Tibial nerve (tissue), 3 donors: ENCODE data around the gene BRI3.

Experiments used
- POLR2A ChIP-seq, 2 donors: fragments of 450-650 bp; IDR thresholded peaks; one replicate each; pipeline ENCODE4 v1.6.1; 2017; ENCODE audit warnings: antibody characterized with exemption in 2 of 2, mild to moderate bottlenecking in 2 of 2, moderate library complexity in 2 of 2
- TF ChIP-seq, protein P1 (sequence below), 5 experiments: fragments of 200-600 bp in 3 of 5; fragments of 450-650 bp in 2 of 5; sonication (generic) in 3 of 5; IDR thresholded peaks; one replicate each; pipeline ENCODE4 v1.5.1; 2016 to 2019; ENCODE audit warnings: antibody characterized with exemption in 5 of 5, mild to moderate bottlenecking in 3 of 5, moderate library complexity in 2 of 5

DNA sequence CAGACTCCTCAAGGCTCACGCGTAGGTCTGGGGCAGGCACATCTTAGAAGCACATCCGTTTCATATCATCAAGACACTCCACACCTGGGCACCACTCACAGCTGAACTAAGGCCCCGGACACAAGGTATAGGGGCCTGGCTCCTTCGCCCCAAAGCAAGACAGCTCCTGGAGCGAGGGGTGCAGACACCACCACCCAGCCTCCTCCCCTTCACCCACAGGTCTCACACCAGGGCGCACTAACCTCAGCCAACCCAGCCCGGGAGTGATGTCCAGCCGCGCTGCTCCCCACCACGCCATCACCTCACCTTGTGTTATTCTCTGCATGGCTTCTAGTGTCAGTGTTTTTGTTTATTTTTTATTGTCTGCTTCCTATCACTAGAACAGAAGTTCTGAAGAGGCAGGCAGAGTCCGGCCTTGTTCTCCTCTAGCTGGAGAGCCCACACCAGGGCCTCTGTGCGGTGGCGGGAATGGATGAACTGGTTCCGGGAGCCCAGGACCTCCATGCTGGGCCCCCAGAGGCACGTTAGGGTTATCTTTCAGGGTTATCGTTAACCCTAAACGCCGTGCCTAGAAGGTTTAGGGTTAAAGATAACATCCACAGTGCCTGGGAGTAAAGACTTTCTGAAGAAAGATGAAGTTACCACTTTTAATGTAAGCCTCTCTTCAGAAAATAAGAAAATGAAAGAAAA, 21.8 kb downstream of the BRI3 start:
- TF ChIP-seq, protein P1, sequence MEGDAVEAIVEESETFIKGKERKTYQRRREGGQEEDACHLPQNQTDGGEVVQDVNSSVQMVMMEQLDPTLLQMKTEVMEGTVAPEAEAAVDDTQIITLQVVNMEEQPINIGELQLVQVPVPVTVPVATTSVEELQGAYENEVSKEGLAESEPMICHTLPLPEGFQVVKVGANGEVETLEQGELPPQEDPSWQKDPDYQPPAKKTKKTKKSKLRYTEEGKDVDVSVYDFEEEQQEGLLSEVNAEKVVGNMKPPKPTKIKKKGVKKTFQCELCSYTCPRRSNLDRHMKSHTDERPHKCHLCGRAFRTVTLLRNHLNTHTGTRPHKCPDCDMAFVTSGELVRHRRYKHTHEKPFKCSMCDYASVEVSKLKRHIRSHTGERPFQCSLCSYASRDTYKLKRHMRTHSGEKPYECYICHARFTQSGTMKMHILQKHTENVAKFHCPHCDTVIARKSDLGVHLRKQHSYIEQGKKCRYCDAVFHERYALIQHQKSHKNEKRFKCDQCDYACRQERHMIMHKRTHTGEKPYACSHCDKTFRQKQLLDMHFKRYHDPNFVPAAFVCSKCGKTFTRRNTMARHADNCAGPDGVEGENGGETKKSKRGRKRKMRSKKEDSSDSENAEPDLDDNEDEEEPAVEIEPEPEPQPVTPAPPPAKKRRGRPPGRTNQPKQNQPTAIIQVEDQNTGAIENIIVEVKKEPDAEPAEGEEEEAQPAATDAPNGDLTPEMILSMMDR (IDR thresholded peaks at IDR 0.05), result no peak
- TF ChIP-seq POLR2A (IDR thresholded peaks at IDR 0.05), result no peak
